ENCODE results near the gene ID3. TPM values are rescaled to one million over a fixed set of nuclear protein-coding genes. Genes with fewer than 3 reads are reported as not detected.
A peak's percentile ranks its signal among the peaks of the same experiment; 100 is the strongest.

ID3 gene
- total RNA-seq, 1 donor from 2014 or later = 99.9 TPM

DNA sequence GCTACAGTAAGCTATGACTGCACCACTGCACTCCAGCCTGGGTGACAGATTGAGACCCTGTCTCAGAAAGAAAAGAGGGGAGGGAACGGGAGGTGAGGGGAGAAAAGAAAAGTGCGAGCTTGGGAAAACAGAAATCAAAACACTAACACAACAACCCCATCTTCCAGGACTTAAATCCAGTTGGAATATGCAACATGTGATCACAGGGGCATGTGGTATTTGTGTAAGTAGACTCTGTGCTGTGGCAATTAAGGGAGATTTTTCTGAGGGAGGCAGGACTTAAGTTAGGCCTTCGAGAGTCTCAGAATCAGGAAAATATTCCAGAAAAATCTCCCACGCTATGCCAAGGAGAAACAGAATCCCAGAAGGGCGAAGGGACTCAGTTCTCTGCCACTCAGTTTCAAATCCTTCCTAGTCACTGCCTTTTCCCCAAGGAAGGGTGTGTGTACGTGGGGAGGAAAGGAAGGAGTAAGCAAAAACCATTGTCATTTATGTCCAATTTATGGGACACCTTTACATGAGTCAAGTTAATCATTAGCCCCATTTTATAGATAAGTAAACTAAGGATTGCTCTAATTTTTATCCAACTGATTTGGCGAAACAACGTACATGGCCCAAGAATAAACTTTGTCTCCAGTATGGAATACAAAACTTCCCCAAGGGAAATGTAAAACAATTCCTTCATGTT lies 12.3 kb downstream of the ID3 start:
- no peak for DNase-seq (ENCODE audit: low spot score)
- no peak overlapping the region for H3K9ac ChIP-seq
- H3K4me3 ChIP-seq = no peak overlapping the region
- no peak overlapping the region for H3K4me2 ChIP-seq
- H3F3A ChIP-seq (ENCODE audit: low read depth) = peaks cover 17% of the 10 kb centered on the region
- H4K20me1 ChIP-seq (ENCODE audit: low read depth) = no peaks in the 10 kb centered on the region
- peaks cover 9% of the 10 kb centered on the region for H3K27me3 Mint-ChIP-seq (ENCODE audit: insufficient read depth, low read depth)
- TF ChIP-seq EZH2phosphoT487 (IDR thresholded peaks at IDR 0.05) (no peak), EZH2 (IDR thresholded peaks at IDR 0.05) (no peak)
- TF ChIP-seq, protein P1, sequence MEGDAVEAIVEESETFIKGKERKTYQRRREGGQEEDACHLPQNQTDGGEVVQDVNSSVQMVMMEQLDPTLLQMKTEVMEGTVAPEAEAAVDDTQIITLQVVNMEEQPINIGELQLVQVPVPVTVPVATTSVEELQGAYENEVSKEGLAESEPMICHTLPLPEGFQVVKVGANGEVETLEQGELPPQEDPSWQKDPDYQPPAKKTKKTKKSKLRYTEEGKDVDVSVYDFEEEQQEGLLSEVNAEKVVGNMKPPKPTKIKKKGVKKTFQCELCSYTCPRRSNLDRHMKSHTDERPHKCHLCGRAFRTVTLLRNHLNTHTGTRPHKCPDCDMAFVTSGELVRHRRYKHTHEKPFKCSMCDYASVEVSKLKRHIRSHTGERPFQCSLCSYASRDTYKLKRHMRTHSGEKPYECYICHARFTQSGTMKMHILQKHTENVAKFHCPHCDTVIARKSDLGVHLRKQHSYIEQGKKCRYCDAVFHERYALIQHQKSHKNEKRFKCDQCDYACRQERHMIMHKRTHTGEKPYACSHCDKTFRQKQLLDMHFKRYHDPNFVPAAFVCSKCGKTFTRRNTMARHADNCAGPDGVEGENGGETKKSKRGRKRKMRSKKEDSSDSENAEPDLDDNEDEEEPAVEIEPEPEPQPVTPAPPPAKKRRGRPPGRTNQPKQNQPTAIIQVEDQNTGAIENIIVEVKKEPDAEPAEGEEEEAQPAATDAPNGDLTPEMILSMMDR (IDR thresholded peaks at IDR 0.05) = no peak
- peak overlapping the region; percentile 78 for H3K27ac Mint-ChIP-seq
- H3K9me3 ChIP-seq (ENCODE audit: low read depth) = no peaks in the 10 kb centered on the region
- no peaks in the 10 kb centered on the region for H3K36me3 Mint-ChIP-seq
- no peak overlapping the region for H3K27ac ChIP-seq
- no peaks in the 10 kb centered on the region for H3K79me2 ChIP-seq (ENCODE audit: low read depth)
- peaks cover 51% of the 10 kb centered on the region for H3K4me1 Mint-ChIP-seq
- no peaks in the 10 kb centered on the region for H3K9me3 Mint-ChIP-seq
- H3K27me3 ChIP-seq = no peaks in the 10 kb centered on the region
- peaks cover 20% of the 10 kb centered on the region for H3K4me1 ChIP-seq
- no peak overlapping the region for H3K4me3 Mint-ChIP-seq
- no peak overlapping the region for H2AFZ ChIP-seq (replicated peaks)
- no peaks in the 10 kb centered on the region for H3K36me3 ChIP-seq

DNA sequence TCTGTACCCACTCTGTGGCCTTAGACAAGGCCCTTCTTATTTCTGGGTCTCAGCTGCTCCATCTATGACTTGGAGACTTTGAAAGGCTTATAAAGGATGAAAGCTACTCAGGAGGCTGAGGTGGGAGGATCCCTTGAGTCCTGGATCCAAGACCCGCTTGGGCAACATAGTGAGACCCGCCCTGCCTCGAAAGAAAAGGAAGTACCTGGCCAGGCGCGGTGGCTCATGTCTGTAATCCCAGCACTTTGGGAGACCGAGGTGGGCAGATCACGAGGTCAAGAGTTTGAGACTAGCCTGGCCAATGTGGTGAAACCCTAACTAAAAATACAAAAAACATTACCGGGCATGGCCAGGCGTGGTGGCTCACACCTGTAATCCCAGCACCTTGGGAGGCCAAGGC lies 13.4 kb downstream of the ID3 start:
- Histone ChIP-seq H3K79me2 (ENCODE audit: low read depth) (no peaks in the 10 kb centered on the region), H3K4me2 (no peak overlapping the region), H3K4me1 (peaks cover 10% of the 10 kb centered on the region), H3K27ac (peak overlapping the region; percentile 45), H3K9me3 (ENCODE audit: low read depth) (no peaks in the 10 kb centered on the region), H2AFZ (replicated peaks) (no peak overlapping the region), H3K27me3 (no peaks in the 10 kb centered on the region), H3K36me3 (no peaks in the 10 kb centered on the region), H3K4me3 (no peak overlapping the region), H3K9ac (no peak overlapping the region), H3F3A (ENCODE audit: low read depth) (peaks cover 17% of the 10 kb centered on the region), H4K20me1 (ENCODE audit: low read depth) (no peaks in the 10 kb centered on the region)
- no peak for TF ChIP-seq EZH2phosphoT487 (IDR thresholded peaks at IDR 0.05)
- TF ChIP-seq, protein P1 (IDR thresholded peaks at IDR 0.05) = no peak
- no peak for TF ChIP-seq EZH2 (IDR thresholded peaks at IDR 0.05)
- H3K27ac Mint-ChIP-seq = peak overlapping the region; percentile 72
- no peak overlapping the region for H3K4me3 Mint-ChIP-seq
- peaks cover 40% of the 10 kb centered on the region for H3K4me1 Mint-ChIP-seq
- H3K27me3 Mint-ChIP-seq (ENCODE audit: insufficient read depth, low read depth) = peaks cover 9% of the 10 kb centered on the region
- H3K9me3 Mint-ChIP-seq = no peaks in the 10 kb centered on the region
- H3K36me3 Mint-ChIP-seq = no peaks in the 10 kb centered on the region
- DNase-seq (ENCODE audit: low spot score) = no peak

DNA sequence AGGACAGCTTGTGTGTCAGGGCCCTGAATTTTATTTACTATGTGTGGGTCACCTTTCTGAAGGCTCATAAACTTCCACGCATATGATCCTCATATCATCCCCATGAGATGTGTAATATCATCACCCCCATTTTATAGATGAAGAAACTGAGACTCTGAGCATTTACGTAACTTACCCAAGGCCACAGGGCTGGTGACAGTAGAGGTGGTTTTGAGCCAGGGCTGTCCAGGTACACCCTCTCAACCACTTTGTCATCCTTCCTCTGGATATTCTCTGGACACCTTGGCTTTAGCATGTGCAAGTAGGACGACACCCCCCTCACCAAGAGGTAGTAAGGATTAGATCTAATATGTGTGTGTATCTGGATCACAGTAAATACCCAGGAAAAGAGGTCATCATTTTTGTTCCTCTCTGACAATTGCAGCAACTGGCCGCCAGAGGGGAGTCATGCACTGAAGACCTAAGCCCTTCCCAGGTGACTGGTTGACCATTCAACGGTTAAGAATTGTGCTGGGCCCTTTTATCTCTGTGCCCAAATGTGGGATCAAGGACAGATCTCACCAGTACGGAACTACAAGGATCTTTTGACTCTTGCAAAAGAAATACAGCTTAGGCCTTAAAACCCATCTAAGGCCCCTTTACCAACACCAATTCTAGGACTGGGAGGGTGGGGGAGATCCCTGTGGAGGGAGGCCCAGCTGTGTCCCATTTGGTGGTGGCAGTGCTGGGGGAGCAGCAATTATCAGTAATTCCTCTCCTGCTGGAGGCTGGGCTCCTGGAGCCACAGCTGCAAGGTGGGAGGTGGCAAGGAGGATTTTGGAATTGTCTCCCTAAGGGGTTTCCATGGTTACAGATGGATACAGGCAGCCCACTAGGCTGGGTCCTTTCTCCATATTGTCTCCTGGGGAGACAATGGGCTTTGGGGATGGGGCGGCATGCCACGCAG lies 14.6 kb downstream of the ID3 start:
- Histone ChIP-seq H3F3A (ENCODE audit: low read depth) (peaks cover 18% of the 10 kb centered on the region), H3K9ac (no peak overlapping the region), H3K27ac (peak overlapping the region; percentile 45), H2AFZ (replicated peaks) (peak overlapping the region; percentile 30), H3K4me3 (no peak overlapping the region), H3K36me3 (no peaks in the 10 kb centered on the region), H3K4me1 (peaks cover 10% of the 10 kb centered on the region), H3K9me3 (ENCODE audit: low read depth) (no peaks in the 10 kb centered on the region), H3K79me2 (ENCODE audit: low read depth) (no peaks in the 10 kb centered on the region), H4K20me1 (ENCODE audit: low read depth) (no peaks in the 10 kb centered on the region), H3K4me2 (peak overlapping the region; percentile 62), H3K27me3 (no peaks in the 10 kb centered on the region)
- Mint-ChIP-seq H3K9me3 (no peaks in the 10 kb centered on the region), H3K36me3 (no peaks in the 10 kb centered on the region), H3K4me3 (no peak overlapping the region), H3K4me1 (peaks cover 39% of the 10 kb centered on the region), H3K27ac (no peak overlapping the region), H3K27me3 (ENCODE audit: insufficient read depth, low read depth) (peaks cover 7% of the 10 kb centered on the region)
- peak; percentile 92 for DNase-seq (ENCODE audit: low spot score)
- TF ChIP-seq, protein P1 (IDR thresholded peaks at IDR 0.05) = peak; percentile 98
- no peak for TF ChIP-seq EZH2phosphoT487 (IDR thresholded peaks at IDR 0.05)

All from neural progenitor cell (in vitro differentiated cells).